ENCODE measurements around the gene IST1. TPM values are rescaled to one million over a fixed set of nuclear protein-coding genes. Genes with fewer than 3 reads are reported as not detected.

IST1 gene
- total and polyA plus RNA-seq, 9 of the 15 experiments (the other 6 are each of a cell fraction or from before 2014, with no cell fraction given) = 135 to 334 (median 188) TPM

DNA sequence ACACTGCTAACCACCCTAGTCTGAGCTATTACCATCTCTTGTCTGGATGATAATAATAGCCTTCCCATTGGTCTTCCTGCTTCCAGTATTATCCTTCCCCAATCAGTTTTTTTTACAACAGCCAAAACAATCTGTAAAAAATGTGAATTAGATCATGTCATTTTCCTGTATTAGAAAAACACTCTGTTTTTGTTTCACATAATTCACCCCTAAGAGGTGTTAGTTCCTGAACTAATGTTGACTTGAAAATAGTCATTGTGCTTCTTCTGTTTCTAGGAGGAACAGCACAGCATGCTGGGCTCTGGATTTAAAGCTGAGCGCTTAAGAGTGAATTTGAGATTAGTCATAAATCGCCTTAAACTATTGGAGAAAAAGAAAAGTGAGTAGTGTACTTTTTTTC, 20.0 kb downstream of the IST1 start:
- H3K9ac ChIP-seq (ENCODE audit: insufficient read depth in 1 of 2, low read depth in 2 of 2, low read length in 2 of 2) = no peak overlapping the region
- H4K20me1 ChIP-seq (replicated peaks; ENCODE audit: control insufficient read depth, insufficient read depth, low read length) = no peaks in the 10 kb centered on the region; the same call in 1 of the 2 replicates
- CTCF ChIA-PET (ENCODE audit: low intra/inter-chr PET ratio) = no interaction called here
- no peaks in the 10 kb centered on the region for H3K4me1 ChIP-seq (replicated peaks in 1 of 2; ENCODE audit: control insufficient read depth in 2 of 2, insufficient read depth in 2 of 2, low read length in 2 of 2)
- H3K36me3 ChIP-seq (ENCODE audit: control insufficient read depth, insufficient read depth, low read length) = peaks cover 80% of the 10 kb centered on the region
- H3K9me3 ChIP-seq (replicated peaks; ENCODE audit: control insufficient read depth, insufficient read depth, low read depth, low read length) = peaks cover 2% of the 10 kb centered on the region
- H3K27ac ChIP-seq (ENCODE audit: extremely low read depth, low read depth, low read length) = no peak overlapping the region
- H3K79me2 ChIP-seq (ENCODE audit: control insufficient read depth, insufficient read depth, low read length) = peaks cover 88% of the 10 kb centered on the region
- no peak overlapping the region for H2AFZ ChIP-seq (ENCODE audit: low read depth, low read length)
- no peak overlapping the region for H3K4me2 ChIP-seq (ENCODE audit: insufficient read depth, low read length)
- in situ Hi-C loops (cut with MboI) (no loop called here), intact Hi-C loops (cut with micrococcal nuclease) (no loop called here)
- POLR2A ChIA-PET = interaction anchor here (0.7 to 5.7 kb wide), 5 partner anchors 9 to 14 kb away, joined by 3 to 26 read pairs (median 4); no protein-coding TSS in a partner anchor
- H3K9me1 ChIP-seq (ENCODE audit: control insufficient read depth, insufficient read depth, low read length) = no peaks in the 10 kb centered on the region
- ATAC-seq (no peak), DNase-seq (ENCODE audit: extremely low read depth in 1 of 4, low spot score in 3 of 4) (no peak), FAIRE-seq (no peak)
- BruUV-seq (replicated peaks) = no TSS peak
- TF ChIP-seq ZNF175 (CRISPR knock-in tag; IDR thresholded peaks at IDR 0.05; ENCODE audit: low read depth) (no peak), TEAD4 (IDR thresholded peaks at IDR 0.05; ENCODE audit: low read length) (no peak), TEAD4 (CRISPR knock-in tag; IDR thresholded peaks at IDR 0.05; ENCODE audit: borderline replicate concordance) (no peak), SMARCE1 (IDR thresholded peaks at IDR 0.05) (no peak), LARP7 (IDR thresholded peaks at IDR 0.05) (no peak)
- TF ChIP-seq, protein P1, sequence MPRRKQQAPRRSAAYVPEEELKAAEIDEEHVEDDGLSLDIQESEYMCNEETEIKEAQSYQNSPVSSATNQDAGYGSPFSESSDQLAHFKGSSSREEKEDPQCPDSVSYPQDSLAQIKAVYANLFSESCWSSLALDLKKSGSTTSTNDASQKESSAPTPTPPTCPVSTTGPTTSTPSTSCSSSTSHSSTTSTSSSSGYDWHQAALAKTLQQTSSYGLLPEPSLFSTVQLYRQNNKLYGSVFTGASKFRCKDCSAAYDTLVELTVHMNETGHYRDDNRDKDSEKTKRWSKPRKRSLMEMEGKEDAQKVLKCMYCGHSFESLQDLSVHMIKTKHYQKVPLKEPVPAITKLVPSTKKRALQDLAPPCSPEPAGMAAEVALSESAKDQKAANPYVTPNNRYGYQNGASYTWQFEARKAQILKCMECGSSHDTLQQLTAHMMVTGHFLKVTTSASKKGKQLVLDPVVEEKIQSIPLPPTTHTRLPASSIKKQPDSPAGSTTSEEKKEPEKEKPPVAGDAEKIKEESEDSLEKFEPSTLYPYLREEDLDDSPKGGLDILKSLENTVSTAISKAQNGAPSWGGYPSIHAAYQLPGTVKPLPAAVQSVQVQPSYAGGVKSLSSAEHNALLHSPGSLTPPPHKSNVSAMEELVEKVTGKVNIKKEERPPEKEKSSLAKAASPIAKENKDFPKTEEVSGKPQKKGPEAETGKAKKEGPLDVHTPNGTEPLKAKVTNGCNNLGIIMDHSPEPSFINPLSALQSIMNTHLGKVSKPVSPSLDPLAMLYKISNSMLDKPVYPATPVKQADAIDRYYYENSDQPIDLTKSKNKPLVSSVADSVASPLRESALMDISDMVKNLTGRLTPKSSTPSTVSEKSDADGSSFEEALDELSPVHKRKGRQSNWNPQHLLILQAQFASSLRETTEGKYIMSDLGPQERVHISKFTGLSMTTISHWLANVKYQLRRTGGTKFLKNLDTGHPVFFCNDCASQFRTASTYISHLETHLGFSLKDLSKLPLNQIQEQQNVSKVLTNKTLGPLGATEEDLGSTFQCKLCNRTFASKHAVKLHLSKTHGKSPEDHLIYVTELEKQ (CRISPR knock-in tag; IDR thresholded peaks at IDR 0.05) = no peak
- no peak overlapping the region for H3K4me3 ChIP-seq
- 93% methylated on average over 2 of the region's 2 CpGs for WGBS (ENCODE audit: insufficient coverage, low coverage, missing lambda C conversion rate)
- no peaks in the 10 kb centered on the region for H3K27me3 ChIP-seq (ENCODE audit: control insufficient read depth in 2 of 2, insufficient read depth in 2 of 2, low read length in 2 of 2)

All from K562 (cell line).